Mesendoderm (in vitro differentiated cells): Measurements from ENCODE around the gene TSPAN14.

Source experiments
- DNase-seq: peaks from one replicate; pipeline ENCODE4 v3.0.0; 2013
- H2AK5ac ChIP-seq: 2 replicates; pipeline ENCODE4 v1.6.1; 2013; ENCODE audit warnings: low read length, inconsistent platforms
- H2BK120ac ChIP-seq: 2 replicates; pipeline ENCODE4 v1.6.1; 2013; ENCODE audit warnings: low read depth, mild to moderate bottlenecking, low read length, moderate library complexity, mixed read lengths
- H2BK15ac ChIP-seq: replicated peaks from 2 replicates; pipeline ENCODE4 v1.6.1; 2013; ENCODE audit warnings: low read depth, mild to moderate bottlenecking, moderate library complexity
- H2BK5ac ChIP-seq: 2 replicates; pipeline ENCODE4 v1.6.1; 2013; ENCODE audit warnings: low read length, inconsistent platforms
- H3K18ac ChIP-seq: 2 replicates; pipeline ENCODE4 v1.6.1; 2013; ENCODE audit warnings: mild to moderate bottlenecking, low read length, mixed read lengths
- H3K23ac ChIP-seq: one replicate; pipeline ENCODE4 v1.6.1; 2013; ENCODE audit warnings: low read length
- H3K27ac ChIP-seq: 2 replicates; pipeline ENCODE4 v1.5.1; 2013; ENCODE audit warnings: low read depth, mild to moderate bottlenecking, inconsistent platforms, low read length, moderate library complexity
- H3K27me3 ChIP-seq: 2 replicates; pipeline ENCODE4 v1.6.1; 2013; ENCODE audit warnings: low read length, control low read depth, mild to moderate bottlenecking, inconsistent platforms; ENCODE audit not compliant: insufficient read depth, poor library complexity
- H3K36me3 ChIP-seq: 2 replicates; pipeline ENCODE4 v1.6.1; 2013; ENCODE audit warnings: low read length, inconsistent platforms; ENCODE audit not compliant: control insufficient read depth, insufficient read depth
- H3K4ac ChIP-seq: one replicate; pipeline ENCODE4 v1.6.1; 2013; ENCODE audit warnings: low read depth, mild to moderate bottlenecking, low read length, moderate library complexity
- H3K4me1 ChIP-seq: 2 replicates; pipeline ENCODE4 v1.6.1; 2013; ENCODE audit warnings: low read depth, low read length, inconsistent platforms; ENCODE audit not compliant: control insufficient read depth
- H3K4me2 ChIP-seq: 2 replicates; pipeline ENCODE4 v1.6.1; 2013; ENCODE audit warnings: low read length
- H3K4me3 ChIP-seq: 2 replicates; pipeline ENCODE4 v1.5.1; 2013; ENCODE audit warnings: mild to moderate bottlenecking, low read length
- H3K56ac ChIP-seq: one replicate; pipeline ENCODE4 v1.6.1; 2013; ENCODE audit warnings: low read length
- H3K79me1 ChIP-seq: 2 replicates; pipeline ENCODE4 v1.6.1; 2013; ENCODE audit warnings: low read length, inconsistent platforms
- H3K79me2 ChIP-seq: 2 replicates; pipeline ENCODE4 v1.6.1; 2013; ENCODE audit warnings: mild to moderate bottlenecking, low read length; ENCODE audit not compliant: control insufficient read depth, insufficient read depth
- H3K9ac ChIP-seq: 2 replicates; pipeline ENCODE4 v1.6.1; 2013; ENCODE audit warnings: low read length, inconsistent platforms
- H4K5ac ChIP-seq: one replicate; pipeline ENCODE4 v1.6.1; 2013; ENCODE audit warnings: low read length
- H4K8ac ChIP-seq: one replicate; pipeline ENCODE4 v1.6.1; 2013; ENCODE audit warnings: low read depth, mild to moderate bottlenecking, control low read depth, low read length, moderate library complexity
- WGBS: extraction: QIAGEN DNeasy Blood & Tissue Kit; methylation state at CpG from one replicate; pipeline ENCODE4 v1.1.7; 2013; ENCODE audit warnings: low lambda C conversion rate, missing lambda C conversion rate; ENCODE audit not compliant: insufficient coverage; ENCODE audit errors: extremely low coverage; 5-methylcytosine and 5-hydroxymethylcytosine counted together

The TSPAN14 gene

DNA sequence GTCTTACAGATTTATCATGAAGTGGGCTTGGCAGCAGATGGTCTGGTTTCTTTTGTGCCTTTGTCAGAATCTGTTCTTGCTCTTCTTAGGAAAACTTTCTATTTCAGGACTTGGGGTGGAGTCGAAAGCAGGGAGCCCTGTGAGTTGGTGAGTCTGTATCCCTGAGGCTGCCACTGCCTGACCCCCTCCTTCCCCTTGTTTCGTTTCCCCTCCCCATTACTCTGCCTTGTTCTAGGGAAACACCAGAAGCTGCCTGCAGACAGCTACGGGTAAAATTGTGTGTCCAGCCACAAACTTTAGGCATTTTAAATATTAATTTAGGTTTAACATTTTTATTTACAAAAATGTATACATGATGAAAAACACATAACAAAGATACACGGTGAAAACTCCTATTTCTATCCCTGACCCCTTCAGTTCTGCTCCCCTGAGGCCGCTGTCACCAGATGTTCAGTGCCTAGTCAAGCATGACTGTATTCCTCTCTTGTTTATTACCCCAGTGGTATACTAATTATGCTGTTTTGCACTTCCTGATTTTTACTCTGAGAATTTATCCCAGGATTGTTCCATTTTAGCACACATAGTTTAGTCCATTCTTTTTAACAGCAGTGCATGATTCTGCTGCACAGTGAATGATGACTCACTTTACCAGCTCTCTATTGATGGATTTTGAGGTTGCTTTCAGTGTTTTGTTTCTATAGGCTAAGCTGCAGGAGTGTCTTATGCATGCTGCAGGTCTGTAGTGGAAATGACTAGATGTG is 9.1 kb downstream of the TSPAN14 start:
- H3K4me1 ChIP-seq, result peaks cover 49% of the 10 kb centered on the region
- no peaks in the 10 kb centered on the region for H3K27me3 ChIP-seq
- no peak overlapping the region for H4K8ac ChIP-seq
- no peak overlapping the region for H2BK5ac ChIP-seq
- H2BK15ac ChIP-seq, result no peak overlapping the region
- H3K9ac ChIP-seq, result no peak overlapping the region
- H3K79me2 ChIP-seq, result peaks cover 91% of the 10 kb centered on the region
- WGBS, result no CpG with 5 or more reads among the region's 5 CpGs
- peaks cover 43% of the 10 kb centered on the region for H3K79me1 ChIP-seq
- no peak for DNase-seq
- H3K36me3 ChIP-seq, result no peaks in the 10 kb centered on the region
- no peak overlapping the region for H3K4me2 ChIP-seq
- H3K4me3 ChIP-seq, result no peak overlapping the region
- no peak overlapping the region for H4K5ac ChIP-seq
- H3K4ac ChIP-seq, result no peak overlapping the region
- H3K23ac ChIP-seq, result no peak overlapping the region
- H2BK120ac ChIP-seq, result no peak overlapping the region
- H3K56ac ChIP-seq, result no peak overlapping the region
- no peak overlapping the region for H3K27ac ChIP-seq
- no peak overlapping the region for H2AK5ac ChIP-seq
- no peak overlapping the region for H3K18ac ChIP-seq

DNA sequence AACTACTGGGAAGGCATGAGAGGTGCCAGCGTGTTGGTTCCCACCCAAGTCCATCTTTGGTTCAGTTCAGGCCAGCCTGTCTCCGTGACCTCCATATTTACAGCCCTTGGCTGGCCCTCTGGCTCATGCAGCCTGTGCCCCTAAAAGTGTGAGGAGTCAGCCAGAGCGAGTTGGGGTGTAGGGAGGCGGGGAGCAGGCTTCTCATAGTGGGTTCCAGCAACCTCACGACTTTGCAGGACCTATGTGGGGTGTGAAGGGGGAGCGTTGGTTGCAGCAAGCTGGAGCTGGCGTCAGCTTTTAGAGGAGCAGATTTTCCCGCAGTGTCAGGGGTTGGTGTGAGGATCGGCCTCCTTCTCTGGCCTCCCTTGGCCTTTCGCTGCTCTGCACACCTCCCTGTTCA is 9.8 kb downstream of the TSPAN14 start:
- peak overlapping the region; percentile 89 for H3K56ac ChIP-seq
- peak overlapping the region; percentile 96 for H2AK5ac ChIP-seq
- DNase-seq, result no peak
- no peak overlapping the region for H3K4me3 ChIP-seq
- no CpG with 5 or more reads among the region's 10 CpGs for WGBS
- H3K4me1 ChIP-seq, result peaks cover 46% of the 10 kb centered on the region
- peak overlapping the region; percentile 72 for H3K18ac ChIP-seq
- no peak overlapping the region for H2BK15ac ChIP-seq
- peak overlapping the region; percentile 74 for H3K23ac ChIP-seq
- no peak overlapping the region for H4K8ac ChIP-seq
- no peak overlapping the region for H3K4me2 ChIP-seq
- H3K9ac ChIP-seq, result peak overlapping the region; percentile 72
- H2BK120ac ChIP-seq, result peak overlapping the region; percentile 52
- no peaks in the 10 kb centered on the region for H3K27me3 ChIP-seq
- H3K36me3 ChIP-seq, result no peaks in the 10 kb centered on the region
- H2BK5ac ChIP-seq, result peak overlapping the region; percentile 83
- H3K4ac ChIP-seq, result peak overlapping the region; percentile 76
- H3K79me1 ChIP-seq, result peaks cover 43% of the 10 kb centered on the region
- H3K27ac ChIP-seq, result peak overlapping the region; percentile 84
- H3K79me2 ChIP-seq, result peaks cover 87% of the 10 kb centered on the region
- H4K5ac ChIP-seq, result no peak overlapping the region

DNA sequence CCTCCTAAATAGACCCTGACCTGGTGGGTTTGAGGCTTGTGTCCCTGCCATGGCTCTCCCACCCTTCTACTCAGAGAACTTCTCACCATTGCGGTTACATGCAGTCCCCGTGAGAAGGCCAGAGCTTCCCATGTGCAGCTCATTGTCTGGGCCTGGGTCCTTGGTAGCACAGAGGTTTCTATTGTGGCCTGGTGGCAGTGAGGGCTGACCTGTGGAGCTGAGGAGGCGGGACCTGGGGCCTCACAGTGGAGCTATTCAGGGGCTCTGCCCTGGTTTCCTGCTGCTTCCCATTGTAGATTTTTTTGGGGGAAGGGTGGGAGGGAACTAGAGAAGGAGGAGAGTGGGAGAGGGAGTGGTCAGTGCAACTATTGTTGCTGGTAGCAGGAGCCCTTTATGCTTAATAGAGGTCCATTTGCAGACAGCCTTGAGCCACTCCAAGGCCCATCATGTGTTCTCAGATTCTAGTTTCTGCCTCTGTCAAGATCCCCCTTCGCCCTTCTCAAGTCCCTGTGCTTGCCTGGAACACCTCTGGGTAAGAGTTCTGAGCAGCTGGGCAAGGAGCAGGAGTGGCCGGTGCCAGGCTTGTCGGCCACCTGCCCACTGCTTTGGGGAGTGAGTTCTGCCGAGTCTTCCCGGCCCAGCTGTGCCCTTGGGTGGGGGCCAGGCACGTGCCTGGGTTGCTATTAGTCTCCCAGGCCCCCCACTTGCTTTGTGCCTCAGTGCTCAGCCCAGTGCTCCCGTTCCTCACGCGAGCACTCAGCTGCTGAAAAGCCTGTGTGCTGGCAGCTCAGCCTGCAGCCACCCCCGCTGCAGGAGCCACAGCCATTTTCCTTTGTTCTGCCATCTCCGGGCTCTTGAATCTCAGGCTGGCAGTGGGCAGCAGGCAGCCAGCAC is 10.7 kb downstream of the TSPAN14 start:
- Histone ChIP-seq H3K27ac (peak overlapping the region; percentile 84), H4K8ac (no peak overlapping the region), H2BK15ac (no peak overlapping the region), H3K4me1 (peaks cover 41% of the 10 kb centered on the region), H4K5ac (no peak overlapping the region), H3K27me3 (no peaks in the 10 kb centered on the region), H3K56ac (peak overlapping the region; percentile 89), H2BK5ac (peak overlapping the region; percentile 83), H3K18ac (peak overlapping the region; percentile 72), H2AK5ac (peak overlapping the region; percentile 96), H3K36me3 (no peaks in the 10 kb centered on the region), H3K4me2 (peak overlapping the region; percentile 26), H3K79me2 (peaks cover 83% of the 10 kb centered on the region), H3K79me1 (peaks cover 46% of the 10 kb centered on the region), H3K4me3 (no peak overlapping the region), H2BK120ac (peak overlapping the region; percentile 52), H3K9ac (peak overlapping the region; percentile 72), H3K4ac (peak overlapping the region; percentile 76), H3K23ac (no peak overlapping the region)
- WGBS, result no CpG with 5 or more reads among the region's 14 CpGs
- DNase-seq, result peak; percentile 92

DNA sequence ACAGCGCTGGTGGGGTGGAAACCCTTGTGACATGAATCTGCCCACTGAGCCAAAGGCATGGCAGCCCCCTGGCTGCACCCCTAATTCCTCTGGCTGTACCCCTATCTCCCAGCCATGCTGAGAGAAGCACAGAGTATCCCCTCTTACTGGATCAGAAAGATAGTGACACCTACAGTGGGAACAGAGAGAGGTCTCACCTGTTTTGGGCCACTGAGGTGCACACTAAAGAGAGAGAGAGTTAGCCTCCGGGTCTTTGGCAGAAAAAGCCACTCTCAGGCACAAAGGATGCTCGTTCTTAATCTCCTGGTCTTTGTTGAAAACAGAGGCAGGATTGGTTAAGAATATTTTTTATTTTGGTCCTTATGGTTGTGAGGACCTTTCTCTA is 11.3 kb downstream of the TSPAN14 start:
- H3K4ac ChIP-seq, result no peak overlapping the region
- H3K27ac ChIP-seq, result peak overlapping the region; percentile 62
- peaks cover 77% of the 10 kb centered on the region for H3K79me2 ChIP-seq
- H3K27me3 ChIP-seq, result no peaks in the 10 kb centered on the region
- H2BK120ac ChIP-seq, result no peak overlapping the region
- no peak overlapping the region for H3K23ac ChIP-seq
- H2BK5ac ChIP-seq, result peak overlapping the region; percentile 2
- H3K9ac ChIP-seq, result peak overlapping the region; percentile 55
- peak overlapping the region; percentile 63 for H3K56ac ChIP-seq
- H4K8ac ChIP-seq, result no peak overlapping the region
- no peaks in the 10 kb centered on the region for H3K36me3 ChIP-seq
- WGBS, result no CpG with 5 or more reads among the region's 3 CpGs
- DNase-seq, result no peak
- peaks cover 36% of the 10 kb centered on the region for H3K4me1 ChIP-seq
- H2AK5ac ChIP-seq, result peak overlapping the region; percentile 80
- peaks cover 44% of the 10 kb centered on the region for H3K79me1 ChIP-seq
- peak overlapping the region; percentile 31 for H3K18ac ChIP-seq
- H2BK15ac ChIP-seq, result no peak overlapping the region
- H4K5ac ChIP-seq, result no peak overlapping the region
- no peak overlapping the region for H3K4me2 ChIP-seq
- H3K4me3 ChIP-seq, result no peak overlapping the region

DNA sequence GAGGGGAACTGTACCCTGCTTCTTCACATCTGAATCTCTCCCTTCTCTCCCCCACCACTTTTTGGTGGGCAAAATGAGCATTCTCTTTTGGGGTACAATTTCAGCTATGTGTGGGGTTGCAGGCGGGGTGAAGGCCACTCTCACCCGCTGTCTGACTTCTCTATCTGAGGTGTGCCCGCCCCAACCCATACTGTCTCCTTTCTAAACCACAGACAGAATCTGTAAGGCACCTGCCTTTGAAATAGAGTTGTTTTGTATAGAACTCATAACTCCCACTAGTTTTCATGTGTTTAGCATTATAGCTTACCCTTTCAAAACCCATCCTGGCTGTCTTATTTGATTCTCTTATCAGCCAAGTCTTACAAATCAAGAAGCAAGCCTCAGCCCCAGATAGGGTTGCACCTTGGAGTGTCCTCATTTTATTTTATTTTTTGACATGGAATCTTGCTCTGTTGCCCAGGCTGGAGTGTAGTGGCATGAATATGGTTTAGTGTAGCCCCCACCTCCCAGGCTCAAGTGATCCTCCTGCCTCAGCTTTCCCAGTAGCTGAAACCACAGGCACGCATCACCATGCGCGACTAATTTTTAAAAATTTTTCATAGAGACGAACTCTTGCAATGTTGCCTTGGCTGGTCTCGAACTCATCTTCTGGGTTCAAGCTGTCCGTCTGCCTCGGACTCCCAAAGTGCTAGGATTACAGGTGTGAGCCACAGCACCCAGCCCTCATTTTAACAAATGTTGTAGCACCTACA is 11.9 kb downstream of the TSPAN14 start:
- H3K27ac ChIP-seq, result no peak overlapping the region

More for the DNA sequence above, 11.9 kb downstream of the TSPAN14 start:
- Histone ChIP-seq H2BK5ac (no peak overlapping the region), H3K4ac (no peak overlapping the region), H3K23ac (no peak overlapping the region), H3K18ac (no peak overlapping the region), H2AK5ac (no peak overlapping the region), H3K4me1 (peaks cover 32% of the 10 kb centered on the region), H2BK15ac (no peak overlapping the region), H3K36me3 (peaks cover 3% of the 10 kb centered on the region), H2BK120ac (no peak overlapping the region), H4K5ac (no peak overlapping the region), H3K56ac (peak overlapping the region; percentile 20), H3K9ac (peak overlapping the region; percentile 55), H3K4me2 (no peak overlapping the region), H3K79me1 (peaks cover 45% of the 10 kb centered on the region), H3K79me2 (peaks cover 77% of the 10 kb centered on the region), H4K8ac (no peak overlapping the region), H3K27me3 (no peaks in the 10 kb centered on the region), H3K4me3 (no peak overlapping the region)
- DNase-seq, result no peak
- no CpG with 5 or more reads among the region's 10 CpGs for whole genome bisulfite sequencing
